Kidney capillary endothelial cell (primary cell): Measurements from ENCODE around the gene MARCKS.

ENCODE experiments used
- DNase-seq: peaks from one replicate; pipeline ENCODE4 v3.0.0-alpha.2; 2018; ENCODE audit warnings: low spot score

The MARCKS gene, protein sequence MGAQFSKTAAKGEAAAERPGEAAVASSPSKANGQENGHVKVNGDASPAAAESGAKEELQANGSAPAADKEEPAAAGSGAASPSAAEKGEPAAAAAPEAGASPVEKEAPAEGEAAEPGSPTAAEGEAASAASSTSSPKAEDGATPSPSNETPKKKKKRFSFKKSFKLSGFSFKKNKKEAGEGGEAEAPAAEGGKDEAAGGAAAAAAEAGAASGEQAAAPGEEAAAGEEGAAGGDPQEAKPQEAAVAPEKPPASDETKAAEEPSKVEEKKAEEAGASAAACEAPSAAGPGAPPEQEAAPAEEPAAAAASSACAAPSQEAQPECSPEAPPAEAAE

DNA sequence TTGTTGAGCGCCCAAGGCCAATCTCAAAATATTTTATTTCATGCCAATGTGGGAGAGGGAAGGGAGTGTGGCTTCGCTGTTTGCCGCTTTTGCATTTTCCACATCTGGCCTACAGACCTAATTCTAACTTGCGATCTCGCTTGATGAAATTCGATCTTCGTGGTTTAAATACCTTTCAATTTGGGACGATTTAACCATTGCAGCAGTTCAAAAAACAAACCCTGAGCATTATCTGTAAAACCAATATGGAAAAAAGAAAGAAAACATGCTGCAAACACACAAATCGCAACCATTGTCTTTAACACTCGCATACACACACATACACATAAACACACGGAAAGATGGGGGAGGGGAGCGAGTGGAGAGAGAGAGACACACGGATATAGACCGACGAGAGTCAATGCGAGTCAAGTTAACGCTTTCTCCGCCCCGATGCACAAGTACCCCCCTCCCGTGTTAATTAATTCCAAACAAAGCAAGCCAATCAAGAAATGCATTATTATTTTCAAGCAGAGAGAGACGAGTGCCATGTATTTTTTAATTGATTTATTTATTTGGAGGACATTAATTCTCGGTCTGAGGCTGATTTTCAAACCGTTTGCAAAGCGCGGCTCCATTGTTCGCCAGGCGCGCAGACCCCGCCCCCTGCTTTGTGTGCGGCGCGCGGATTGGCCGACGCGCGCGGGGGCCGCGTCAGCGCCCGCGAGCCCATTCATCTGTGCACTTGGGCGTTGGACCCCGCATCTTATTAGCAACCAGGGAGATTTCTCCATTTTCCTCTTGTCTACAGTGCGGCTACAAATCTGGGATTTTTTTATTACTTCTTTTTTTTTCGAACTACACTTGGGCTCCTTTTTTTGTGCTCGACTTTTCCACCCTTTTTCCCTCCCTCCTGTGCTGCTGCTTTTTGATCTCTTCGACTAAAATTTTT is at the start of gene MARCKS:
Gene MARCKS (plus strand): TSS at position 721 of the 931 bp plus-strand sequence. CDS start 401 bp downstream, outside the sequence.
- peak; percentile 93 for DNase-seq

- no peak for DNase-seq
Observed at GRCh38 chr6:113809826-113810225, 47.3 kb upstream of the MARCKS start.

GRCh38 chr6:113813142-113813541 is 44.0 kb upstream of the MARCKS start:
- no peak for DNase-seq

GRCh38 chr6:113818578-113818977 is 38.6 kb upstream of the MARCKS start:
- DNase-seq: no peak

DNA sequence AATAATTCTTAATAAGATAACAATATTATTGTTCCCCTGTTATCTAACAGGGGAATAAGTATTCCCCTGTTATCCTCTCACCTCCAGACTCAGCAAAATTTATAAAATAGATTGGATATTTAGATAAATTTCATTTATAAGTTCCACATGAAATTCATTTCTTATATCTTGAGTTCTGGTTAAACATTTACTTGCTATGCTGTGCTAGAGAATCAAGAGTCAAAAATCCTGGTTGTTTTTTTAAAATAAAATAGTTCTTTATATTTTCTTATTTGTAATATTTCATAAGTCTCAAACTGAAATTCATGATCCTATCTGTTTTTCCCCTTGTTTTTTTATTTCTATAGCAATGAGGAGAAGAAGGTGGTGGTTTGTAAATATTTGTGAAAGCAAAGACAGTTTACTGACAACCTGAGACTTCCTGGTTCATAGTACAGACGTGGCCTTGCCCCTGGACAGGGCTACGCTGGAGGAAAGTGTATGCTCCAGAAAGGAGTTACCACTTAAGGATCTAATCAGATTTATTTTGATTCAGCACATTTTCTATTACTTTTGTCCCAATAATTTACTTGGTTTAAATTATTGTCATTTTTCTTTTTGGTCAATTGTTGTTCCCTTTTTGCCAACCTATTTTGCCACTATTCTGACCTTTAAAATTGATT is 37.8 kb upstream of the MARCKS start:
- DNase-seq: no peak

- no peak for DNase-seq
Observed at GRCh38 chr6:113820761-113821160, 36.4 kb upstream of the MARCKS start.

GRCh38 chr6:113821445-113821844 is 35.7 kb upstream of the MARCKS start:
- DNase-seq: no peak

DNA sequence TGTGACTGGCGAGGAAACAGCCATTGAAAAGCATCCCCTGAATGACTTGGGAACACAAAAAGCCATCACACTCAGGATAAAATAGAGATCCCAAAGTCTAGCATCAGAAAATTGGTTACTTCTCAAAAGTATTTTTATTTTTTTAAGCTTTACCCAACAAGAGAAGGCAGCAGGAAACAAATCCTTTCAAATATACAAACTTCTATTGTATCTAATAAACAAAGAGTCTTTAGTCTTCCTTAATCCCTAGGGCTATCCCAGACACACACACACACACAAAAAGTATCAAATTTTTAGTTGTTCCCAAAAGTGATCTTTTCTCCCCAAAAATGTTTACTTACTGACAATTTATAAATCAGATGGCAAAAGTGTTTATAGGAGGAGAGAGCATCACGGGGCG is 33.2 kb upstream of the MARCKS start:
- no peak for DNase-seq

DNA sequence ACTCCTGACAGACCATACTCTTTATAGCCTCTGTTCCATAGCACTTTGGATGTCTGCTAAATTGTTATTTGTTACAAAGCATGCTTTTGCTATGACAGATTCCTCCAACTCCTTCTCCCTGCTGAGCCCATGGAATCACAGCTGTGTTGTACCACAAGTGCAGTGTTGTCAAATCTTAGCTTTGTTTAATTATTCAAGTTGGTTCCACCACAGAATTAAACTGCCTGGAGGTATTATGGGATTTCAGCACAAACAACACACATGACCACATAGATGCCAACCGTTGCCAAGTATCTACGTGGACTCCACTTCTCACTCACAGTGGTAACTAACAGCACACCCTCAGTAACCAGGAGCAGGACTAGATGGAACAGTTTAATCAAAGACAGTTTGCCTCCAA is 32.7 kb upstream of the MARCKS start:
- no peak for DNase-seq

GRCh38 chr6:113824866-113825265 is 32.3 kb upstream of the MARCKS start:
- DNase-seq: no peak

DNA sequence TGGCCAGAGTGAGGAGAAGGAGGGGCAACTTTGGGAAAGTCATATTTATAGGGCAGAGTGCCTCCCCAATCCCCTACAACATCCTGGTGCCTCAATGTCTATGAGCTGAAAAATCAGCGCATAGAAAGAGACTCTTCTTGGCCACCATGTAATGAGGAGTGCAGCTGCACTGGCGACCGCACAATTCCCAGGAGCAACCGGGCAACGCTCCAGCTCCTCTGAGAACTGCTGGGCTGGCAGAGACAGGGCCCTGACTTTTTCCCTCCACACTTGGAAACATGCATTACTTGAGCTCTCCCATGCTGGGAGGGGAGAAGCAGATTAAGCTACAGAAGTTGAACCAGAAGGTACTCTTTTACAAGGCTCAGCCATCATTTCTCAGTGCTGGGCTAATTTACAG is 31.4 kb upstream of the MARCKS start:
- DNase-seq: no peak

- no peak for DNase-seq
Observed at GRCh38 chr6:113828984-113829695, 28.0 kb upstream of the MARCKS start.

DNA sequence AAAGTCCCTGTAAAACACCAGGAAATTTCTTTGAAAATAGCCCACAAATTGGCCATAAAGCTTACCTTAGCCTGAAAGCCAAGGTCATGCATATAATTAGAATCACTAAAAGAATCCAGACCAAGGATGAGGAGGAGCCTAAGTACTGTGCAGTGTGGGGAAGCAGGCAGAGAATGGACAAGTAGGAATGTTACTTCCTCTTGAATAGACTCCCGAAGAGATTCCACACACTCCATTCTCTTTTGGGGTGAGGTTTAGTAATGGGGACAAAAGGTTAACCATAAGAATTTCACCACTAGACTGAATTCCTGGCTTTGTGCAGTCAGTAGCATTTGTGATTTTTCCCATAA is 27.5 kb upstream of the MARCKS start:
- no peak for DNase-seq

DNA sequence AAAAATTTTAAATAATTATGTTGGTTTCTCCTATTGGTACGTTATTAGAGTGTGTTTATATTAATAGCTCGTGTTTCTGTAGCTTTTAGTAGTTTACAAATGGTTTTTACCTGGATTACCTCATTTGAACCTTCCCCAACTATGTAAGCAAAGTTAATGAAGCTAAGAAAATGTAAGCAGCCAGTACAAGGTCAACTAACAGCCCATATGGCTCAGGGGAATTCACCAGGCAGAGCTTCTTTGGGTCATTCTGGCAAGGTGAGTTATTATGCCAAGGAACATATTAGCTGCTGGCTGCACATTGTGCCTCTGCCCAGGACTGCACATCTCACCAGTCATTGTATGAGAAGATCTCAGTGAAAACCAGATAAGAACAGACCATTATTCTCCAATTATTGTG is 27.0 kb upstream of the MARCKS start:
- no peak for DNase-seq

DNA sequence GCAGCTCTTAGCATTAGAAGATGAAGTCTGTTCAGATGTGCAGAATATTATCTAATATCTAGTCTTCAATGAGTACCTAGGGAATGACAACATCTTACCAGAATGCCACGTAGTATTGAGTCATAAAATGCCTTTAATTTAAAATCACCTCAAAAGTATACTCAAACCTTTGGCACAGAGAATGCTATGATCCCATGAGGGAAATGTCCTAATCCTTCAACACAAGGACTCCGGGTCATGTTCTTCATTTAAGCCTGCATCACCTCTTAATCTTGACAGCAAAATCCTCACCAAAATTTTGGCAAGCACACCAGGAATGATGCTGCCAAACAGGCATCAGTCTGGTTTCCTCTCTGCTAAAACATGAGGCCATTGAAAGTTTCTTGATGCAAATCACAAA is 23.6 kb upstream of the MARCKS start:
- DNase-seq: no peak

DNA sequence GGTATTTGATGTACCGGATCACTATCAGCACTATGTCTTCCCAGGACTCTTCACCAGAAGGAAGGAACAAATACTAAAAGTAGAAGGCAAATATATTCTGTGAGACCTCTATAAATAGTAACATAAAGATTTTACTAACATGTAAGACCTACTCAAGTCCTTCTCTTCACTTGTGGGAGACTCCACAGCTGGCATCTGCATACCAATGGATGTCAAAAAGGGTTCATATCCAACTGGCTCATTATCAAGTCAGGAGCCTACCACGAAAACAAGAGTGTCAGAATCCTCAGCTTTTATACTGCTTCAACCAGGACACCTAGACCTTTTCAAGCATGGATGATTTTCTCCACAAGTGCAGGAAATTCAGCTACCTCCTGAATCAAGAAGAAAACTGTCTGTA is 20.0 kb upstream of the MARCKS start:
- DNase-seq: no peak

- no peak for DNase-seq
Observed at GRCh38 chr6:113842165-113842564, 15.0 kb upstream of the MARCKS start.

DNA sequence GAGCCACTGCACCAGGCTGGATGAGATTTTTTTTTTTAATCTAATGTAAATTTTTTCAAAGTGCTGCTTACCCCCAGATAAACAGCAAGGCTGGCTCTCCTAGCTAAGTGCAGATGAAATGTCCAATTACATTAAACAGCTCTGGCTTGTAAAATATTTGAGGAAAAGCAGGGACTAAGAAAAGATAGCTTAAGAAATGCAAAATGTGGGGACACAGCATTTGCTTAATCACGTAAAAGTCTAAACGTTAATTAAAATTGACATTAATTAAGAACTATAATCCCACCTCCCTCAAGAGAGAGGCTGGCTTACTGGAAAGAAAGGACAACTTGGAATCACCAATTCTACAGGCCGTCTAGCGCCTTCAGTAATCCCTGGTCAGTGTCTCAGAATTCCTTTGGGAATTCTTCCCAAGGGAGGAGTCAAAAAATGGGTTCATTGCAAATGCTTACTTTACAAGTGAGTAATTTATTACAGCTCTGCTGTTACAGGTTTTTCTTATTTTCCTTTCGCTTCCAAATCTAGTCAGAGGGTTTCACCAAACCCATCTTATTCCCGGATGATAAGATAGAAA is 13.6 kb upstream of the MARCKS start:
- no peak for DNase-seq

GRCh38 chr6:113846577-113846976 is 10.6 kb upstream of the MARCKS start:
- no peak for DNase-seq

DNA sequence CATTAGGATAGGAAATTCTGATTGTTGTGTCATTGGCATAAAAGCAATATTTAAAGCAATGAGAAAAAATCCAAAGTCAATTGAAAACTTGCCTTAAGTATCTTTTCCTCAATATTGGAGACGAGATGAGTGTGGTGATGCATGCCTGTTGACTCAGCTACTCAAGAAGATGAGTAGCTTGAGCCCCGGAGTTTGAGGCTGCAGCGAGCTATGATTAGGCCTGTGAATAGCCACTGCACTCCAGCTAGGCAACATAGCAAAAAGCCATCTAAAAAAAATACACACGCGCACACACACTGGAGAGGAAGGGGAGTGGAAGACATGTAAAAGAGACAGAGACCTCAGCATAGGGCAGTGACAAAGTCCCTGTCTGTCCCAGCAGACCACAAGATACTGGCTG is 9.7 kb upstream of the MARCKS start:
- no peak for DNase-seq

DNA sequence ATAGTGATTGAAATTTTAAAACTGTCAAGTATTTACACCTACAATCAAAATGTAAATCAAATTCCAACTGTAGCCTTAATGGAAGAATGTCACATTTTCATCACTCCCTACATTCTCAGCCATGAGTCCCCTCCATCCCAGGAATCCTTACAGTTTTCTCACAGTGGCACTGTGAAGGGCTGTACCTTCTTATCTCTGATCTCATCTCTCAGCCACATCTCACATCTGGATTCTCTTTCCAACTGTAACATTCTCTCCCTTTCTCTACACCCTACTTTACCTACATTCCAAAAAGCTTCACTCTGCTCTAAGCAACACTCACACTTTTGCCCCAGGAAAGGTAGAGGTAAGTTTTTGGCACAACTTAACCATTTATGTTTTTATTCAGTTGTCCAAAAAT is 8.9 kb upstream of the MARCKS start:
- DNase-seq: no peak

- DNase-seq: no peak
Observed at GRCh38 chr6:113848811-113849210, 8.3 kb upstream of the MARCKS start.
